Lung (tissue), 12 donors: ENCODE data around the gene CASZ1. TPM values are rescaled to one million over a fixed set of nuclear protein-coding genes. Genes with fewer than 3 reads are reported as not detected.

ENCODE experiments used
- ATAC-seq: fragments of 200-7000 bp; cut with Tn5 transposase; one replicate; pipeline ENCODE4 v1.9.1; 2020; ENCODE audit warnings: moderate number of reproducible peaks; ENCODE audit not compliant: insufficient read depth, low FRiP score
- DNase-seq, 3 donors: peaks; one replicate each; pipeline ENCODE4 v3.0.0-alpha.2; 2013 to 2017
- H3K27ac ChIP-seq, 2 donors: one replicate each; pipeline ENCODE4 v1.5.1; 2013; ENCODE audit warnings: mild to moderate bottlenecking in 2 of 2, moderate library complexity in 2 of 2, control low read depth in 1 of 2, inconsistent platforms in 1 of 2, low read depth in 1 of 2, low read length in 1 of 2
- H3K27me3 ChIP-seq, 3 donors: one replicate each; pipeline ENCODE4 v1.5.1; 2013; ENCODE audit warnings: low read length in 2 of 3; ENCODE audit not compliant: control insufficient read depth in 3 of 3, insufficient read depth in 3 of 3
- H3K36me3 ChIP-seq, 4 donors: one replicate each; pipeline ENCODE4 v1.5.1; 2013; ENCODE audit warnings: low read length in 4 of 4, mild to moderate bottlenecking in 1 of 4, moderate library complexity in 1 of 4; ENCODE audit not compliant: control insufficient read depth in 4 of 4, insufficient read depth in 4 of 4
- H3K4me1 ChIP-seq, 5 donors: one replicate each; pipeline ENCODE4 v1.5.1; 2013; ENCODE audit warnings: low read length in 5 of 5, mild to moderate bottlenecking in 2 of 5, moderate library complexity in 1 of 5; ENCODE audit not compliant: control insufficient read depth in 5 of 5, insufficient read depth in 5 of 5
- H3K4me3 ChIP-seq: one replicate; pipeline ENCODE4 v1.5.1; 2013; ENCODE audit warnings: mild to moderate bottlenecking, control low read depth, moderate library complexity
- H3K9ac ChIP-seq, 2 donors: one replicate each; pipeline ENCODE4 v1.5.1; 2013; ENCODE audit warnings: low read length in 2 of 2, control low read depth in 1 of 2; ENCODE audit not compliant: insufficient read depth in 1 of 2
- H3K9me3 ChIP-seq, 4 donors: one replicate each; pipeline ENCODE4 v1.5.1; 2013; ENCODE audit warnings: low read length in 3 of 4, mild to moderate bottlenecking in 1 of 4, moderate library complexity in 1 of 4; ENCODE audit not compliant: control insufficient read depth in 4 of 4, insufficient read depth in 3 of 4
- WGBS, 2 donors: extraction: QIAGEN DNeasy Blood & Tissue Kit; methylation state at CpG; one replicate each; pipeline ENCODE4 v1.1.7; 2013; 5-methylcytosine and 5-hydroxymethylcytosine counted together
- polyA plus RNA-seq, 2 donors: library from polyadenylated mRNA; stranded (reverse); fragments of 200-250 nt; gene quantifications; one replicate each; pipeline ENCODE4 v1.2.1, GENCODE V29; 2013
- total RNA-seq, 2 donors: library from RNA; depleted of rRNA in 1 of 2; stranded (reverse); fragments of >200 nt in 1 of 2; gene quantifications; one replicate each; pipeline ENCODE4 v1.2.1, GENCODE V29; 2014 to 2021
- TF ChIP-seq, protein P1 (sequence below): IDR thresholded peaks from 2 replicates; pipeline ENCODE4 v1.5.1; 2012; ENCODE audit warnings: mild to moderate bottlenecking; ENCODE audit errors: control extremely low read depth, extremely low read depth
- donor health status: control.
- donor health status: control.
- donor health status: Bipolar disorder and iron deficiency.
- donor health status: healthy.
- donor health status: DM: yes; HTN: yes; CAD: no.

The CASZ1 gene
- total and polyA plus RNA-seq, 4 donors, result 10.3 to 69.9 (median 40.5) TPM

DNA sequence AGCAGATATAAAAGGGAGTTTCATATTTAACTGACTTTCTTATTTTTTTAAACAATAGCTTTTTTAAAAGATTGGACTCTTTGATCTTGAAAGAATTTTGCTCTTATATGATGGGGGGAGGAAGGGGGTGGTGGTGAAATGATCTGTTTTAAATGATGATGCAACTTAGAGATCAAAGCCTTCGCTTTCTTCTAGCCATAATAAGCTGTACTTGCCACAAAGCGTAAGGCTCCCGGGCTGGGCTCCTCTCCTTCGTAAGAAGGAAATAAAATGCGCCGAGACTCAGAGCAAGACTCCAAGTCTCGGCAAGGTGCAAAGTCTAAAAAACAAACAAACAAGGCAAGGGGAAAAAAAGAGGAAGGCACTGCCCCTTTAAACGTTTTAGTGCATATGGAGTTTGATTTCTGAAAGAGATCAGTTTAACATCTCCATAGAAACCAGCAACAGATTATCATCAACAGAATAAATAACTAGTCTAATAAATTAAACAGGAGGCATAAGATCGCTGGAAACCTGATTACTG is 3.3 kb downstream of the CASZ1 start:
- Histone ChIP-seq H3K9ac (no peak overlapping the region), H3K4me1 (peaks cover 0 to 22% (median 6%) of the 10 kb centered on the region in 5 donors), H3K4me3 (no peak overlapping the region), H3K36me3 (no peaks in the 10 kb centered on the region), H3K9me3 (no peaks in the 10 kb centered on the region), H3K27ac (peak overlapping the region in 1 of 2 donors; percentile 90), H3K27me3 (peaks cover 7 to 42% (median 25%) of the 10 kb centered on the region in 3 donors)
- TF ChIP-seq, protein P1, sequence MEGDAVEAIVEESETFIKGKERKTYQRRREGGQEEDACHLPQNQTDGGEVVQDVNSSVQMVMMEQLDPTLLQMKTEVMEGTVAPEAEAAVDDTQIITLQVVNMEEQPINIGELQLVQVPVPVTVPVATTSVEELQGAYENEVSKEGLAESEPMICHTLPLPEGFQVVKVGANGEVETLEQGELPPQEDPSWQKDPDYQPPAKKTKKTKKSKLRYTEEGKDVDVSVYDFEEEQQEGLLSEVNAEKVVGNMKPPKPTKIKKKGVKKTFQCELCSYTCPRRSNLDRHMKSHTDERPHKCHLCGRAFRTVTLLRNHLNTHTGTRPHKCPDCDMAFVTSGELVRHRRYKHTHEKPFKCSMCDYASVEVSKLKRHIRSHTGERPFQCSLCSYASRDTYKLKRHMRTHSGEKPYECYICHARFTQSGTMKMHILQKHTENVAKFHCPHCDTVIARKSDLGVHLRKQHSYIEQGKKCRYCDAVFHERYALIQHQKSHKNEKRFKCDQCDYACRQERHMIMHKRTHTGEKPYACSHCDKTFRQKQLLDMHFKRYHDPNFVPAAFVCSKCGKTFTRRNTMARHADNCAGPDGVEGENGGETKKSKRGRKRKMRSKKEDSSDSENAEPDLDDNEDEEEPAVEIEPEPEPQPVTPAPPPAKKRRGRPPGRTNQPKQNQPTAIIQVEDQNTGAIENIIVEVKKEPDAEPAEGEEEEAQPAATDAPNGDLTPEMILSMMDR, result no peak
- WGBS, 2 donors, result 1 to 4% methylated on average over 9 of the region's 9 CpGs
- DNase-seq (peak; percentile 39 to 68 (median 56)), ATAC-seq (no peak)

DNA sequence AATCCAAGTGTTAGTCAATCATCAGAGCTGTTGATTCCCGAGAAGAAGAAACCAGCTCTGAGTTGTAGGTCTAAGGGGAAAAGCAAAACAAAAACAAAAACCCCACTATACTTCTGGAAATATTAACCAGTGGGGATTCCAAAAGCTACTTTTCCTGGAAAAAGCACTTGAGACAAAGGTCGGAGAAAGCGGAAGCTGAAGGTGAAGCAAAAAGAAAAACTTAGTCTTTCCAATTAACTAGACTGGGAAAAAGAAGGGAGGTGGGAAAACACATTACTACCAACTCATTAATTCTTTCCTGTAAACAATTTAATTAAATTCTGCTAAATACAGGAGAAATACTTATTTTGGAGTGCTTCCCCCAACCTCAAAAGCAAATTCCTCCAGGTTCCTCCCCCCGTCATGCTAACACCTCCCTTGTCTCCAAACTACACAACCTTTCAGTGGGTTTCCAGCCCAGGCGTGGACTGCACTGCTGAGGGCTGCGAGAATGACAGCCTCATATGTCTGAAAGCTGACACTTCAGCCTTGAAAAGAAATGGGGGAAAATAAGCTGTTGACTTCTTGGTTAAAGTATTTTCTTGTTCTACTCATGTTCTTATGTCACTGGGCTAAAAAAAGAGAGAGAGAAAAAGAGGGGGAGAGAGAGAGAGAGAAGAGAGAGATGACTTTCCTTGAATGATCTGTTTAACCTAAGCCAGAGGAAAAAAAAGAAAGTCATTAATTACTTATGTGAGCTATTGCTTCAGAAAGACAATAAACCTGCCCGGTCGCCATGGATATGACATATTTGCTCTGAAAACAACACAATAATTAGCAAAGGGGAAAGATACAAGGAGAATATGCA is 5.1 kb downstream of the CASZ1 start:
- Histone ChIP-seq H3K27ac (peak overlapping the region in 1 of 2 donors; percentile 24), H3K9me3 (no peaks in the 10 kb centered on the region), H3K9ac (no peak overlapping the region), H3K36me3 (no peaks in the 10 kb centered on the region), H3K27me3 (peaks cover 7 to 42% (median 22%) of the 10 kb centered on the region in 3 donors), H3K4me3 (no peak overlapping the region), H3K4me1 (peaks cover 0 to 19% (median 8%) of the 10 kb centered on the region in 5 donors)
- TF ChIP-seq, protein P1, result no peak
- WGBS, 2 donors, result 35 to 39% methylated on average over 8 of the region's 8 CpGs
- ATAC-seq, result no peak
- DNase-seq, result peak in 1 of 3 donors; percentile 33

DNA sequence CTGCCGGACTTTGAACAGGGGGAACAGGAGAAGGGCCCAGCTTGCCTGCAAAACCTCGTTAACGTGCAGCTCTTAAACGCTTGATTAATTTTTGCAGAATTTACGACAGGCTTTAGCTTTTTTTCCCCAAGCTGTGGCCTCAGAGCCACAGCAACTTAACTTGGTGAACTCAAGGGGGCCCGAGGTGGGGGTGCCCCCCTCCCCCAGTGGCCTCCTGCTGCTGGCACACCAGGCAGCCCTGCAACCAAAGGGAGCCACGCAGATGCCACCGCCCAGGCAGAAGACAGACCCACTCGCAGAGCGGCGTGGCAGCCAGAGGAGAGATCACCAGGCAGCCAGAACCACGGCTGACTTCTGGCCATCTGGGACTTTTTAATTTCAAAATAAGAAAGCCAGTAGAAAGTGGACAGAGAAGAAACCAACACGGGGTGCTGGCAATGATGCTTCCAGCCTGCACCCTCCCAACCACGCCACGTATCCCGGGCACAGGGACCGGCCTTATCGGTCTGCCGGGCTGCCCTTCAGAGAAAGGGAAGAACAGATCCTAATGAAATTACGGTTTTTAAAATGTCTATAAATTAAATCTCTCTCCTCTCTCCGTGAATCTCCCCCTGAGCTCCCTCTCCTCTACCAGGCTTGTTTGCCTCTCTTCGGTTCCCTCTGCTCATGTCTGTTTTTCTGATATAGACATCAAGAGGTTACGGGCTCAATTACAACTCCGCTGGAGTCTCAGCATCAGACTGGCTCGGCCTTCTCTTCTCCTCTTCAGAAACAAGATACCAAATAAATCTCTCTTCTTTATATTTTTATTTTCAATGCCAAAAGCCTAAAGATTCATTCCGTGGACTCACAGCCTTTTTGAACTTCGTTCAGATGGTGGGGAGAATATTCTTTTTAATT is 6.4 kb downstream of the CASZ1 start:
- peaks cover 0 to 36% (median 22%) of the 10 kb centered on the region in 3 donors for H3K27me3 ChIP-seq
- DNase-seq (no peak), ATAC-seq (no peak)
- H3K36me3 ChIP-seq, result no peaks in the 10 kb centered on the region
- TF ChIP-seq, protein P1, result no peak
- H3K9me3 ChIP-seq, result no peaks in the 10 kb centered on the region
- 86 to 87% methylated on average over 27 of the region's 27 CpGs for WGBS, 2 donors
- no peak overlapping the region for H3K9ac ChIP-seq
- H3K27ac ChIP-seq, result peak overlapping the region in 1 of 2 donors; percentile 52
- H3K4me1 ChIP-seq, result peaks cover 0 to 19% (median 9%) of the 10 kb centered on the region in 5 donors
- no peak overlapping the region for H3K4me3 ChIP-seq
